Activated CD8-positive, alpha-beta memory T cell treated with anti-CD3 and anti-CD28 coated beads, Interleukin-2, amount 10 ng/mL, durations not matched to agents 7 days and 5 days (primary cell): ENCODE measurements around the gene PSMD12. TPM values are rescaled to one million over a fixed set of nuclear protein-coding genes. Genes with fewer than 3 reads are reported as not detected.
"Not testable (repeated sequence)": the region's sequence is repeated elsewhere in the genome, so short reads cannot be mapped to it uniquely, and the experiment has no call there.

Experiments
- ATAC-seq: fragments of 150-1000 bp; cut with Tn5 transposase; one replicate; pipeline ENCODE4 v1.10.0; 2021; ENCODE audit warnings: moderate library complexity
- CTCF ChIA-PET: fragments of 350-600 bp; sonication (Branson Sonifier 250); formaldehyde crosslinking; loops from one replicate; lab custom pipeline; 2021; ENCODE audit warnings: antibody characterized with exemption; lab: Charles Lee
- DNase-seq: peaks from one replicate; pipeline ENCODE4 v3.0.0-alpha.2; 2020
- H3K27ac Mint-ChIP-seq: one replicate; pipeline ENCODE4 v1.8.0; 2021; ENCODE audit warnings: mild to moderate bottlenecking, mixed read lengths
- H3K27me3 Mint-ChIP-seq: one replicate; pipeline ENCODE4 v1.8.0; 2021; ENCODE audit warnings: mixed read lengths
- H3K36me3 Mint-ChIP-seq: one replicate; pipeline ENCODE4 v1.8.0; 2021; ENCODE audit warnings: mild to moderate bottlenecking, mixed read lengths
- H3K4me1 Mint-ChIP-seq: one replicate; pipeline ENCODE4 v1.8.0; 2021; ENCODE audit warnings: mixed read lengths
- H3K4me3 Mint-ChIP-seq: one replicate; pipeline ENCODE4 v1.8.0; 2021; ENCODE audit warnings: mild to moderate bottlenecking, moderate library complexity, mixed read lengths
- H3K9me3 Mint-ChIP-seq: one replicate; pipeline ENCODE4 v1.8.0; 2022; ENCODE audit warnings: low read depth, mixed read lengths
- total RNA-seq, 2 experiments: library from RNA; stranded (reverse); gene quantifications; one replicate each; pipeline ENCODE4 v1.2.3, GENCODE V29; 2021

Gene PSMD12
- total RNA-seq, 2 experiments from 2014 or later = 52.8 to 63.2 TPM

DNA sequence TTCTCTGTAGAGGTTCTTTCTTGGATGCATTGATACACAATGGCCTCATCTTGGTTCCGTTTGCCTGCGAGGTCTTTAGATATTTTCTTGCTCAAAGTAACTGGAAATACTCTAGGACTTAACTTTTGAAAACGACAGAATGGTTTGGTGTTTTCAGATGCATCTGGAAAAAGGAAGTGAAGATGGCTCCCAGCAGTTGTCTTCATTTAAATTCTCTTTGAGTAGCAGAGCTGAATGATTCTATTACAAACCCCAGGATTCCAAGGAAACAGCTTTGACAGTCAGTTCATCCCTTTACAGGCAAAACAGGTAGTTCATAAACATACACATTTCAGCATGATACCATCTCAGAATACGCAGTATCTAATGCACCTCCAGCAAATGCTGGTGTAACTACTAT, 54.8 kb downstream of the PSMD12 start:
- Mint-ChIP-seq H3K27me3 (peaks cover 6% of the 10 kb centered on the region), H3K4me1 (no peaks in the 10 kb centered on the region), H3K9me3 (no peaks in the 10 kb centered on the region), H3K27ac (no peak overlapping the region), H3K4me3 (no peak overlapping the region), H3K36me3 (no peaks in the 10 kb centered on the region)
- DNase-seq (no peak), ATAC-seq (no peak)
- CTCF ChIA-PET = no interaction called here

DNA sequence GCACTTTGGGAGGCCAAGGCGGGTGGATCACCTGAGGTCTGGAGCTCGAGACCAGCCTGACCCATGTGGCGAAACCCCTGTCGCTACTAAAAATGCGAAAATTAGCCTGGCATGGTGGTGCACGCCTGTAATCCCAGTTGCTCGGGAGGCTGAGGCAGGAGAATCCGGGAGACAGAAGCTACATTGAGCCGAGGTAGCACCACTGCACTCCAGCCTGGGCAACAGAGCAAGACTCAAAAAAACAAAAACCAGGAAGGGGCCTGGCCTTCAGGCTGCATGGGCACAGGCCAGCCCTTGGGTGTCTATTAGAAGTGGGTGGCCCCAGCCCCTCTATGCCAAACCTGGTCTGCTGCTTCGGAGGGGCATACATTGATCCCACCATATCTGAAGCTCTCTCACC, 56.0 kb downstream of the PSMD12 start:
- H3K36me3 Mint-ChIP-seq = no peaks in the 10 kb centered on the region
- ATAC-seq = no peak
- H3K4me1 Mint-ChIP-seq = no peaks in the 10 kb centered on the region
- H3K4me3 Mint-ChIP-seq = no peak overlapping the region
- H3K27me3 Mint-ChIP-seq = no peaks in the 10 kb centered on the region
- H3K9me3 Mint-ChIP-seq = no peaks in the 10 kb centered on the region
- DNase-seq = no peak
- CTCF ChIA-PET = interaction anchor here (0.6 kb wide), 1 partner anchor 21 kb away, joined by 4 read pairs; no protein-coding TSS in a partner anchor
- H3K27ac Mint-ChIP-seq = no peak overlapping the region

DNA sequence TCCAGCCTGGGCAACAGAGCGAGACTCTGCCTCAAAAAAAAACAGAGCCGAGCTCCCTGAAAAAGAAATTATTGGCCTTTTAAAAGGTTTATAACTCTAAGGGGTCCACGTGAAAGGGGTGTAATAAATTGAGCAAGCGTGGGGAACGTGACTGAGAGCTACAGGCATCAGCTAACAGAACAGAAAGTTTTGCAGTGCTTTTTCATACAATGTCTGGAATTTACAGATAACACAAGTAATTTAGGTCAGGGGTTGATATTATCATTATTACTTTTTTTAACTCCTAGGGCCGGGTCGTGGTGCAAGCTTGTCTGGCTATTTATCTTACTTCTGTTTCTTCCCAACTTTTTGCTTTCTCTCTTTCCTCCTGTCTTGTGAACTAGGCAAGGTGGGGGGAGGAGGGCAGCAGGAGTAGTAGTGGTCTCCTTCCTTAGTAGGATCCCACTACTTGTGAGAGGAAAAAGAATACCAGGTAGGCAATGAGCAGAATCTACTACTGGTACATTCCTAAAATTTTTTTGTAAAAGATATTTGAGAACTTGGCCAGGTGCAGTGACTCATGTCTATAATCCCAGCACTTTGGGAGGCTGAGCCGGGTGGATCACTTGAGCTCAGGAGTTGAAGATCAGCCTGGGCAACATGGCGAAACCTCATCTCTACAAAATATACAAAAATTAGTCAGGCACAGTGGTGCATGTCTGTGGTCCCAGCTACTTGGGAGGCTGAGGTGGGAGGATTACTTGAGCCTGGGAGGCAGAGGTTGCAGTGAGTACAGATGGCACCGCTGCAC, 60.7 kb downstream of the PSMD12 start:
- CTCF ChIA-PET = interaction anchor here (0.7 to 1.1 kb wide), 2 partner anchors 13 to 477 kb away, joined by 3 read pairs; no protein-coding TSS in a partner anchor
- H3K36me3 Mint-ChIP-seq, ATAC-seq, H3K4me3 Mint-ChIP-seq, DNase-seq, H3K27ac Mint-ChIP-seq, H3K27me3 Mint-ChIP-seq, H3K9me3 Mint-ChIP-seq, H3K4me1 Mint-ChIP-seq: not testable (repeated sequence)

DNA sequence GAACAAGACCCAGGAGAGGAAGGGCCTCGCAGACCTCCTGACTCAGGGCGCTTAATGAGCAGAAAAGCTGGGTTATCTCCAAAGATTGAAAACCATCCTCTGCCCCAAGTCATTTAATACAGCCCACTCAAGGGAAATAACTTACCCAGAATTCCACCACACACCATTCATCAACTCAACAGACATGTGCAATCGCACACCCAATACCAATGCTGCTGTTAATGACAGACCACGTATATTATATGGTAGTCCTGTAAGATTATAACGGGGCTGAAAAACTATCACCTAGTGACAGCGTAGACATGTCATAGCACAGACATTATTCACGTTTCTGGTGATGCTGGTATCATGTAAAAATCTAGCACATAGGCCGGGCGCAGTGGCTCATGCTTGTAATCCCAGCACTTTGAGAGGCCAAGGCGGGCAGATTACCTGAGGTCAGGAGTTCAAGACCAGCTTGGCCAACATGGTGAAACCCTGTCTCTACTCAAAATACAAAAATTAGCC, 68.9 kb downstream of the PSMD12 start:
- no peak overlapping the region for H3K4me3 Mint-ChIP-seq
- CTCF ChIA-PET = no interaction called here
- peaks cover 4% of the 10 kb centered on the region for H3K4me1 Mint-ChIP-seq

DNA sequence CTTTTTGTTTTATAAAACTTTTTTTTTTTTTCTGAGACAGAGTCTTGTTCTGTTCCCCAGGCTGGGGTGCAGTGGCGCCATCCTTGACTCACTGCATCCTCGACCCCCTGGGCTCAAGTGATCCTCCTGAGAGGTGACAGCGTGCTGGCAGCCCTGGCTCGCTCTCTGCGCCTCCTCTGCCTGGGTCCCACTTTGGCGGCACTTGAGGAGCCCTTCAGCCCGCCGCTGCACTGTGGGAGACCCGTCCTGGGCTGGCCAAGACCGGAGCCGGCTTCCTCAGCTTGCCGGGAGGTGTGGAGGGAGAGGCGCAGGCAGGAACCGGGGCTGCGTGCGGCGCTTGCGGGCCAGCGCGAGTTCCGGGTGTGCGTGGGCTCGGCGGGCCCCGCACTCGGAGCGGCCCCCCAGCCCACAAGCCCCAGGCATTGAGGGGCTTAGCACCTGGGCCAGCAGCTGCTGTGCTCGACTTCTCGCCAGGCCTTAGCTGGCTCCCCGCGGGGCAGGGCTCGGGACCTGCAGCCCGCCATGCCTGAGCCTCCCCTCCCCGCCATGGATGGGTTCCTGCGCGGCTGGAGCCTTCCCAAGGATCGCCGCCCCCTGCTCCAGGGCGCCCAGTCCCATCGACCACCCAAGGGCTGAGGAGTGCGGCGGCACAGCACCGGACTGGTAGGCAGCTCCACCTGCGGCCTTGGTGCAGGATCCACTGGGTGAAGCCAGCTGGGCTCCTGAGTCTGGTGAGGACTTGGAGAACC, 71.8 kb downstream of the PSMD12 start:
- CTCF ChIA-PET = interaction anchor here (0.7 to 5.7 kb wide), 13 partner anchors 13 to 333 kb away, joined by 3 to 43 read pairs (median 4); no protein-coding TSS in a partner anchor
- Mint-ChIP-seq H3K9me3 (no peaks in the 10 kb centered on the region), H3K36me3 (no peaks in the 10 kb centered on the region), H3K27me3 (no peaks in the 10 kb centered on the region), H3K4me3 (no peak overlapping the region), H3K27ac (no peak overlapping the region), H3K4me1 (peaks cover 4% of the 10 kb centered on the region)
- ATAC-seq = no peak
- DNase-seq = no peak

More for the DNA sequence above, 68.9 kb downstream of the PSMD12 start:
- H3K27ac Mint-ChIP-seq = no peak overlapping the region
- H3K27me3 Mint-ChIP-seq = no peaks in the 10 kb centered on the region
- H3K36me3 Mint-ChIP-seq = no peaks in the 10 kb centered on the region
- no peaks in the 10 kb centered on the region for H3K9me3 Mint-ChIP-seq
- no peak for DNase-seq
- no peak for ATAC-seq

DNA sequence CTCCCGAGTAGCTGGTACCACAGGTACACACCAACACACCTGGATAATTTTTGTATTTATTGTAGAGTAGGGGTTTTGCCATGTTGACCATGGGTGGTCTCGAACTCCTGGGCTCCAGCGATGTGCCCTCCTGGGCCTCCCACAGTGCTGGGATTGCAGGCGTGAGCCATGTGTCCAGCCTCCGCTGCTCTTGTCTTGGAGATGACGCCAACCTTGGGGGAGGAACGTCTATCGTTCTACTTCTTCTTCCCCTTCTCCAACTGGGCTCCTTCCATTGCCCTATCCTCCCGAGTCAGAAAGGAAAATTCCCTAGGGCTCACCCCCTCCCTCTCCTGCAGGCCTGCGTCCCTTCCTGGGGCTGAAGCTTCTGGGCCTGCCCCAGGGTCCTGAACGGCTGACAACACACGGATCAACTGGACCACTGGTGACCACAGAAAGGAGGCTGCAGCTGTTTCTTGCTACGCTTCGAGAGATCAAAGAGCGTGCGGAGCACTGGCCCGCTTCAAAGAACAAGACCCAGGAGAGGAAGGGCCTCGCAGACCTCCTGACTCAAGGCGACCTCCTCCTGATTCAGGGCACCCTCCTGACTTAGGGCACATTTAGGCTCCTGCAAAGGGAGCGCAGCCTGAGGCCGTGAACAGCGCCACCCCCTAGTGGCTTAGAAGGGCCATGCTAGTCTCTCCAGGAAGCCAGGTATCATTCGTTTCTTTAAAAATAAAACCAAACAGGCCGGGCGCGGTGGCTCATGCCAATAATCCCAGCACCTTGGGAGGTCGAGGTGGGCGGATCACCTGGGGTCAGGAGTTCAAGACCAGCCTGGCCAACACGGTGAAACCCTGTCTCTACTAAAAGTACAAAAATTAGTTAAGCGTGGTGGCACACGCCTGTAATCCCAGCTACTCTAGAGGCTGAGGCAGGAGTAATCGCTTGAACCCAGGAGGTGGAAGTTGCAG, 72.8 kb downstream of the PSMD12 start:
- ATAC-seq (peak; percentile 100), DNase-seq (peak; percentile 84)
- Mint-ChIP-seq H3K4me1 (peaks cover 4% of the 10 kb centered on the region), H3K27ac (peak overlapping the region; percentile 52), H3K36me3 (no peaks in the 10 kb centered on the region), H3K4me3 (peak overlapping the region; percentile 32), H3K27me3 (no peaks in the 10 kb centered on the region), H3K9me3 (no peaks in the 10 kb centered on the region)
- CTCF ChIA-PET = interaction anchor here (0.6 to 5.7 kb wide), 20 partner anchors 12 to 548 kb away, joined by 3 to 43 read pairs (median 3); no protein-coding TSS in a partner anchor

DNA sequence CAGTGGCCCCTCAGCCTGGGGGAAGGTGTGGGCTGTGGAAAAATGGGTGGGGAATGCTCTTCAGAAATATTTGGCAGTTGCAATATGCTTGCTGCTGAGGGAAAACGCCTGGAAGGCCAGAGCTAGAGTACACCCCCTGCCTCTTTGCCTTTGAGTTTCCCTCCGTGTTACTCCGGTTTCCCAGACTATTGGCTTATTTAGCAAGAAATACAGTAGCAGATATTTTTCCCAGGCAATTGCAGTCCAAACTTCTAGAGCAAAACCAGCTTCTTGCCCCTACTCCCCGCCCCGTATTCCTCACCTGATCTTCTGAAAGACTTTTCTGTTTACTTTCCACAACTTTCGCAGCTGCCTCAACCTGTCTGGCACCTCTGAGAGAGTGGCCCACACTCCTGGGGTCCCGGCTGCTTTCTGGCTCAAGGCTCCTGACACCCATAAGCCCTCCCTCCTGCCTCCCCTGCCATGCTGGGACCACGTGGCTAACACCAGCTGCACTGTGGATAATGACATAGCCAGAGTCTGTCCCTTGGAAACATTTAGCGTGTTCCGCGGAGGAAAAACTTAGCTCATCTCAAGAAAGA, 75.6 kb downstream of the PSMD12 start:
- CTCF ChIA-PET = interaction anchor here (0.6 to 5.7 kb wide), 7 partner anchors 9 to 171 kb away, joined by 3 to 43 read pairs (median 3); no protein-coding TSS in a partner anchor
- H3K27me3 Mint-ChIP-seq = no peaks in the 10 kb centered on the region
- ATAC-seq = no peak
- H3K36me3 Mint-ChIP-seq = no peaks in the 10 kb centered on the region
- peaks cover 4% of the 10 kb centered on the region for H3K4me1 Mint-ChIP-seq
- H3K27ac Mint-ChIP-seq = no peak overlapping the region
- DNase-seq = no peak
- no peaks in the 10 kb centered on the region for H3K9me3 Mint-ChIP-seq
- H3K4me3 Mint-ChIP-seq = no peak overlapping the region

DNA sequence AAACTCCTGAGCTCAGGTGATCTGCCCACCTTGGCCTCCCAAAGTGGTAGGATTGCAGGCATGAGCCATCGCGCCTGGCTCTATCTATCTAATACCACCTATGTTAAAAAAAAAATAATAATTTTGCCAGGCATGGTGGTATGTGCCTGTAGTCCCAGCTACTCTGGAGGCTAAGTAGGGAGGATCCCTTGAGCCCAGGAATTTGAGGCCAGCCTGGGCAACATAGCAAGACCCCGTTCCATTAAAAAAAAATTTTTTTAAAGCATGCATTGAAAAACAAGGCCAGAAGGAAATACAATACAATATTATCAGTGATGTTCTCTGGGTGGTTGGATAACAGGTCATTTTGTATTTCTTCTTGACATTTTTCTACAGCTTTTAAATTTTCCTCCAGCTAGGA, 76.1 kb downstream of the PSMD12 start:
- ATAC-seq (no peak), DNase-seq (no peak)
- Mint-ChIP-seq H3K27ac (no peak overlapping the region), H3K4me3 (no peak overlapping the region), H3K36me3 (no peaks in the 10 kb centered on the region), H3K27me3 (no peaks in the 10 kb centered on the region), H3K4me1 (peaks cover 4% of the 10 kb centered on the region), H3K9me3 (no peaks in the 10 kb centered on the region)
- CTCF ChIA-PET = interaction anchor here (1.0 to 4.6 kb wide), 4 partner anchors 9 to 72 kb away, joined by 3 to 31 read pairs (median 3); no protein-coding TSS in a partner anchor

DNA sequence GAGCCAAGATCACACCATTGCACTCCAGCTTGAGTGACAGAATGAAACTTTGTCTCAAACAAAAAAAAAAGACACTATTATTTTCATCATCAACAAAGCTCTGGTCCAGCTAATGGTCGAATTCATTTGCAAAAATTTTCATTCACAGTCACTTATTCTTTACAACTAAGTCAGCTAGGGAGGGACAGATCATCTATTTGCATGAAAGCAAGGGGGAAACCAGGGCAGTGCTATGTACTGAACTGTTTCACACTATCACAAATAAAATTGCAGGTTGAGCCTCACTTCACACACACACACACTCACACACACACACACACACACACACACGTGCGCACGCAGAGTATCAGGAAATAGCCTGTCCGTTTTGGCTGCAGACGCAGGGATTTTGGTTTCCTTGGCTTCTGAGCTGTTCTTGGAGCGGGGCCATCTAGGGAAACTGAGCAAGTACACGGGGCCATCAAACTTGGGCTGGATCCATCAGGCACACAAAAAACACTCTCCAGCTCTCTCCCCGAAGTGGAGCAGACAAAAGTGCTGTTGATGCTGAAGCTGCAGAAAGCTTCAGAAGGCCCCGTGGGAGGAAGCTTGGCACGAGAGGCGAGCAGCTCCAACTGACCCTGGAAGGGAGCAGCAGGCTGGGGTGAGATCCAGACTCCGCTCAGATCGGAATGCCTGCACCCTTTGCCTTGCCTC, 77.0 kb downstream of the PSMD12 start:
- peaks cover 4% of the 10 kb centered on the region for H3K4me1 Mint-ChIP-seq
- ATAC-seq (no peak), DNase-seq (no peak)
- CTCF ChIA-PET = interaction anchor here (0.6 to 1.9 kb wide), 4 partner anchors 21 to 207 kb away, joined by 3 to 4 read pairs (median 4); no protein-coding TSS in a partner anchor
- no peaks in the 10 kb centered on the region for H3K27me3 Mint-ChIP-seq
- no peak overlapping the region for H3K27ac Mint-ChIP-seq
- no peaks in the 10 kb centered on the region for H3K9me3 Mint-ChIP-seq
- no peak overlapping the region for H3K4me3 Mint-ChIP-seq
- H3K36me3 Mint-ChIP-seq = no peaks in the 10 kb centered on the region
